HG03196 (cell line): Measurements from ENCODE around the gene PLIN1.

Source experiments
- ATAC-seq: cut with Tn5 transposase; IDR thresholded peaks from one replicate; pipeline ENCODE4 v1.9.1; 2021; ENCODE audit not compliant: unreplicated experiment

The PLIN1 gene

DNA sequence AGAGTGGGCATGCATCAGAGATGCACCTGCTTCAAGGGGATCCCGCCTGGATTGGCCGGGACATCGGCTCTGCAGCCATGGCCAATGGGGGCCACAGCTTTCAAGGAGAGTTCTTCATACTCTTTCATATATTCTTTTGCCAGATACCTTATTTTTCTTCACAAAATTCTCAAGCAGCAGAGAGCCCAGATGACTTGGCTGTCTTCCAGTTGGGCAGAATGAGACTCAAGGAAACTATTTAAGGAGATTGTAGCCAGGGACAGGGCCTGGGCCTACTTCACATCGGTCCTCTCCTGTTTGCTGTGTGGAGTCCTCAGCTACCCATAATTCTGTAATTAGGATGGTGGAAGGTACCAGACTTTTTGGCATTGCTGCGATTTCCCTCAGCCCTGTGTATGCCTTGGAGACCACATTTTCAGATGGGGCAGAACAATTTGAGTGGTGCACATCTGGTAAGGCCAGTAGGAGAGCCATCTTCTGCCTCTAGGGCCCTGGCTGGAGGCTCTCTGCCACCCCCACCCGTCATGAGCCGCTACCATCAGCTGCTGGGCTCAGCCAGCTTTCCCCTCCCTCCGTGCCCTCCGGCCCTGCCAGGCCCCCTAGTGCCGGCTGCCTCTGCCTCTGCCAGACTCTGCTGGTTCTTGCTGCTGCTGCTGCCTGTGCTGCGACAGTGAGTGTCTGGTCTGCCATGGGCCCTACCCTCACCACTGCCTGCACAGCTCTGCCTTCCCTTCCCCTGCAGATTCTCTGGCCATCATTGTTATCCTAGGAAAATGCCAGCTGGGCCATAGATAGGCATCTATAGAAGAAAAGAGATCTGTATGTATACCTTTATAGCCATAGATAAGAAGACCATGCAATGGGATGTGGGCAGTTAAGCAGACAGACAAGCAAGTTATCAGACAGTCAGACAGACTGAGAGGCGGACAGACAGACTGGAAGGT lies 6.7 kb downstream of the PLIN1 start:
- no peak for ATAC-seq

DNA sequence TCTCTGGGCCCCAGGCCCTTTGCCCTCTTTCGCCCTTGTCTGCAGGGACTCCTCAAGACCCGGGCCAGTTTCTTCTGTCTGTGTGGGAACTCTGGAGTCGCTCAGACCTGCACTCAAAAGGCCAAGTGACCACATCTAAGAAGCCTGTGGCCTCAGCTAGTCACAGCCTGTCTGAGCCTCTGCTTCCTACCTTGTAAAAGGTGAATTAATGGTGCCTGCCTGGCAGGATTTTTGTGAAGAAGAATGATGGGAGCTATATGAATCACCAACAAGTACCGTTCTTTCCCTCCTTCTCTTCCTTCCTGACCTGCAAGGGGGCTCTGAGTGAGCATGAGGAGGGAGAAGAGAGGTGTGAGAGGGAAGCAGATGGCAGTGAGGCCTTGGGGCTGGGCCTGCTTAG lies 7.5 kb downstream of the PLIN1 start:
- no peak for ATAC-seq

DNA sequence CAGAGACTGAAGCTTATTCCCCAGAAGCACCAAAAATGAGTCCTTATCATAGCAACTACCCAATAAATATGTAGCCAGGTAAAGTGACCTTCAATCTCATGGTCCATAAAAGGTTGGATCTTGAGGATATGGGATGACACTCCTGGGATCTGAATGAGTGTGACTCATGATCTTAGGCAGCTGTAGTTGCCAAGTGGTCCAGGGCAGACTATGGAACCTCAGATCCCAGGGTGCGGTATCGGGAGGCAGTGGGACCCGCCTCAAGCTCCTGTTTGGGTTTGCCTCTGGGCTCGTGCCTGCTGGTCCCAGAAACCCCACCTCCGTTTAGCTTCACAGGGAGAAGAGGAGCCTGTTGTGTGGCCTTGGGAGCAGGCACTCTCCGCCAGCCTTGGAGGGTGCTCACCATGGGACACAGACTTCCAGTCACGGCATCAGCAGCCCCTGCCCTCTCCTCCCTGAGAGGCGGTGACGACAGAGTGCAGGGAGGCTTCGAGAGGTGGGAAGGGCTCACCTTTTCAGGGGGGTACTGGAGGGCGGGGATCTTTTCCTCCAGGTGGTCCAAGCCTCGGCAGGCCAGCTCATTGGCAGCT lies 8.1 kb downstream of the PLIN1 start:
- no peak for ATAC-seq

DNA sequence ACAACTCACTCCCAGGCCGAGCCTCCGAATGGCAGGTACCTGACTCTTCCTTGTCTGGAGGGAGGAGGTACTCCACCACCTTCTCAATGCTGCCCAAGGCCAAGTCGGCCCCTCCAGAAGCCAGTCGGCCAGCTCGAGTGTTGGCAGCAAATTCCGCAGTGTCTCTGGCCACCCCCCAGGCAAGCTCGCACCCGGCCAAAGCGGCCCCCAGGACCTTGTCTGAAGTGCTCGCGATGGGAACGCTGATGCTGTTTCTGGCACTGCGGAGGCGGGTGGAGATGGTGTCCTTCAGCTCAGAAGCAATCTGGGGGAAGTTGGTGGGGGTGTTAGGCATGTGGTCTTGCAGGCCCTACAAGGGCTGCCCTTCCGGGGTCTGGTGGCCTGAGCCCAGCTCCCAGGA lies 9.2 kb downstream of the PLIN1 start:
- no peak for ATAC-seq

DNA sequence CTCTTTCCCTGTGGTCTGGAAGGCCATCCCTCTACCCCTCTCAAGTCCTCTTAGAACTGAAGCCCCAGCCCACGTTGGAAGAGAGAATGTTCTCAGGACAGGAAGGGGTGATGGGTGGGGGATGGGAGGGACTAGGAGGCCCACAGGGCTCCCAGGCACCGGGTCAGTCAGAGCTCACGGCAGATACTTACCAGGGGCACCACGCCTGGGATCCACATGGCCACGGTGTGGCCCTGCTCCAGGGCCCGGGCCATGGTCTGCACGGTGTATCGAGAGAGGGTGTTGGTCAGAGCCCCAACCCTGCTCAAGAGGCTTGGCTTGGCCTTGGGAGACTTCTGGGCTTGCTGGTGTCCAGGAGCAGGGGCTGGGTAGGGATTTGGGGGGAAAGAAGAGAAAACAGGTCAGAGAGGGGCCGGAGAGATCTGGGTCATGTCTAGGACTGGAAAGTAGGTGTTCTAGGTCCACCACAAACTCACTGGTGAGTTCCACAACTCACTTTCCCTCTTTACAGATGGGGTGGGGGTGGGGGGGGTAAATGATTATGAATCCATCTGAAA lies 9.8 kb downstream of the PLIN1 start:
- ATAC-seq: no peak

DNA sequence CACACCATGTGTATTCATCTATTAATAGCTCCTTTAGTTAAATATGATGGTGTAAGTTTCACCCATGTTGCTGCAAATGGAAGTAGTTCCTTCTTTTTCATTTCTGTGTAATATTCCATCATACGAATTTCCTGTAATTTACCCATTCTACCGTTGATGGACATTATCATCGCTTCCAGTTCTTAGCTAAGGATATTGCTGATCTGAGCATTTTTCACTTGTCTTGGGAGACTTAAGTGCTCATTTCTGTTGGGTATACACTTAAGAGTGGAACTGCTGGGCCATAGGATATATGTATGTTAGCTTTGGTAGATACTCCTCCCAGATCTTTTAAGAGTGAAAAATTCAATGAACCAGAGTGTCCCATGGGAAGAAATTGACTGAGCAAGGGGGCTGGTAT lies 11.0 kb downstream of the PLIN1 start:
- no peak for ATAC-seq

DNA sequence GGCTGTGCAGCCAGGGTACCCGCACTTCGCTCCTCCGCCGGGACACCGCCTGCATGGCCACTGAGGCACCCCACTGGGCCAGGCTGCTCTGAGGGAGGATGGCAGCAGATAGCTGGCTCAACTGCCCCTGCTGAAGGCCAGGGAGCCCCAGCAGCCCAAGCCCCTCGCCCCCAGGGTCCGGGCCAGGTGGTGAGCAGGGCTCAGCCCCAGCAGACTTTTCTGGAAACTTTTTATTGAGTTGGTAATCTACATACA lies 11.5 kb downstream of the PLIN1 start:
- ATAC-seq: no peak

DNA sequence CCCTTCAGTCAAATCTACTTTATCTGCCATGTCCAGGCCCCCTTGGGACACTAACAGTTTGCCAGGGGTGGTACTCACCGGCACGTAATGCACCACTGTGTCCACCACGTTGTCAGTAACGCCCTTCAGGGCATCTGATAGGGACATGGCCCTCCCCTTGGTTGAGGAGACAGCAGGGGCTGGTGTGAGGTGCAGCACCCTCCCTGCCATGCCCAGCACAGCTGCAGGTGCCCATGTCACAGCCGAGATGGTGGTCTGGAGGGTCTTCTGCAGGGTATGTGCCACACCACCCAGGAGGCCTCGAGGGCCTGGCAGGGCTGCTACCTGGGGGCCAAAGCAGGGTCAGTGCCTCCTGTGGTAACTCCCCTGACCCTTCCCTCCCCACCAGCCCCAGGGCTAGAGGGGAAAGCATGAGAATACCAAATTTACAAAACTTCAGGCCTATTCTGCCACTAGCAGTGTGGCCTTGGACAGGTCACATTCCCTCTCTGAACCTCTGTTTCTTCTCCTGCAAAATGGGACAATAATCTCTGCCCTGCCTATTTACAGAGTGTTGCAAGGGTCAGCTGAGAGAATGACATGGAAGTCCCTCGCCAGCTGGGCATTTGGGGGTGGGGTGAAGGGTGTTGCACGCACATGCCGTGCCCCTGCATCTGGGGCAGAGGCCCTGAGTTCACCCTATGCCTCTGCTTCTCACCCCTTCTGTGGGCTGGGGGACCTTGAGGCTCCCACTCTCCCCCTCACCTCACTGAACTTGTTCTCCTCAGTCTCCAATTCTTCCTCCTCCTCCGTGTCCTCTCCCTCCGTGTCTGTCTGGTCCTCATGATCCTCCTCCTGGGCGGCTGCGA lies 12.1 kb downstream of the PLIN1 start:
- ATAC-seq: no peak

DNA sequence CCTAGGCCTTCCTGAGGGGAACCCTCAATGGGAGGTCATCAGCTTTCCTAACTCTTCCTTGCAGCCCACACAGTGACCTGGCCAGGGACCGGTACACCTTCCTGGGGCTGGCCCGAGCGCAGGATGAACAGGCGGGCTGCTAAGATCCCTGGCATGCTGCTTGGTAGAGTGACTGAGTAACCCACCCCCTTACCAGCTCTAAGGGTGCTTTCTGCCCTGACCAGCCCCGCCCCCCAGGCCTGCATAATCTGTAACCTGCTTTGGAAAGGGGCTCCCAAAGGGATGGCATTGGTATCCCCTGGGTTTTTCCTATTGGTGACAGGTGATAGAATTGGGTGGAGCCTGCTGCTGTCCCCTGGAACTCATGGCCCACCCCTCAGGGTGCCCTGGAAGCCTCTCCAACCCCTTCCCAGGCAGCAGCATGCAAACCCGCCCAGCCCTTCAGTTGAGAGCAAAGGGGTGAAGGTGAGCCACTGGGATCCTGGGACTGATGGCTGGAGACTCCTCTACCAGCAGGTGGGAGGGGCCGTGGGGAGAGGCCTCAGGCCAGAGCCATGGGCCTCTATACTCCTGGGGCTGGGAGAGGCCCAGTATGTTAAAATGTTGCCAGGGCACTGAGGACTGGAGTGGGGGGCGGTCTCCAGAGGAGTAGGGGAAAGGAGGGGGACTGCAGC lies 12.8 kb downstream of the PLIN1 start:
- ATAC-seq: no peak

DNA sequence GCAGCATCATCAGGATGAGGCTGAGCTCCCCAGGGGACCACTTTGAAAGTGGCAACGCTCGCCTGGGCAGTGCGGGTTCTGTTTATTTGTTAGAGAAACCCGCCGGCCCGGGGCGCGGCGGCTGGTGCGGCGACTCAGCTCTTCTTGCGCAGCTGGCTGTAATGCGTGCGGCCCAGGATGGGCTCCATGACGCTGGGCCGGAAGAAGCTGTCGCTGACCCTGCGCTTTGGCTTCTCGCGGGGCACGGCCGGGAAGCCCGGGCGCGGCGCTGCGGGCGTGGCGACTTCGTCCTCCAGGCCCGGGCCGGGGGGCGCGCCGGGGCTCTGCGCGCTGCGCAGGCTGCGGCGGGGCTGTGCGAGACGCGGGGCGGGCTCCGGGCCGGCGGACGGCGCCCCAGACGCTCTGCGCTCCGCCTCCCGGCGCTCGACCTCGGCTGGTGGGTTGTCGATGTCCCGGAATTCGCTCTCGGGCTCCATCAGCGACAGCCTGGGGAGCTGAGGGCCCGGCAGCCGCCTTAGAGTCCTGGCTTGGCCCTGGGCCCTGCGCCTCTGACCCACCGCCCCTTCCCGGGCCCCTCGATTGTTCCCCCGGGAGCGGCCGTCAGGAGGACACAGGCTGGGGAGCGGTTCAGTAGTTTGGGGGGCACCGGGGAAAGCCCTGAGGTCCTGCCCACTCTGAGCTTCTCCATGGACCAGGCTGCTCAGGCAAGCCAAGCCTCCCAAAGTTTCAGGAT lies 13.6 kb downstream of the PLIN1 start:
- ATAC-seq: no peak

DNA sequence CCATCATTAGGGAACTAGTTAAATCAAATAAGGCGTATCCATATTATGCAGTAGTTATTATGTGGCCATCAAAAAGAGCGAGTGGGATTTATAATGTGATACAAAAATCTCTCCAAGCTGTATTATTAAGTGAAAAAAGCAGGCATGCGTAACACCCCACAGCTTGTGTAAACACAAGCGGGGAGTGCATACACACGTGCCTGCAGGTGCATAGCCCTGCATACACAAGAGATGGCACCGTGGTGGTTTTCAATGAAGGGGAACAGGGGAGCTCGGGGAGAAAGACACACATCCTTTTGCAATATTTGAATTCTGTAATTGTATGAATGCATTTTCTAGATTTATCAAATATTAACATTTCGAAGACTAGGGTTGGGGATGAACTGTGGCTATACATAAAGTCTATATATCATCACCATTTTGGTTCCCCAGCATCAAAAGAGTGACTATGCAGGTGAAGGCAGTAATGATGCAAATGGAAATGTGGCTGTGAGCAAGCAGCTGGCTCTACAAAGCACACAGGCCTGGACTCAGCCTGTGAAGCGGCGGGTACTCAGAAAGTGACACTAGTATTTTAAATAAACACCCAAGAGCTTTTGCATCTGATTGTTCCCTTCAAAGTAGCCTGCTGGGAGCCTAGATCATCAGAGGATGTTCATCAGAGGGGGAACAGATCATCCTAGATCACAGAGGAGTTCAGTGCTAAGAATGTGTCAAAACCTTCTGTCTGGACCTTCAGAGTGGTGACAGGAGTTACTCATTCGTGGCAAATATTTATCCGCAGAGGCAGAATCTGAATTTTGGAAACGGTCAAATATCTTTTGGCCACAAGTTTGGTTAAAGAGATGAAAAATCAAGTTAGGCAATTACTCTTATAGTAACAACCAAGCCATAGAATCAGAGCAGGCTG lies 14.5 kb downstream of the PLIN1 start:
- ATAC-seq: no peak

DNA sequence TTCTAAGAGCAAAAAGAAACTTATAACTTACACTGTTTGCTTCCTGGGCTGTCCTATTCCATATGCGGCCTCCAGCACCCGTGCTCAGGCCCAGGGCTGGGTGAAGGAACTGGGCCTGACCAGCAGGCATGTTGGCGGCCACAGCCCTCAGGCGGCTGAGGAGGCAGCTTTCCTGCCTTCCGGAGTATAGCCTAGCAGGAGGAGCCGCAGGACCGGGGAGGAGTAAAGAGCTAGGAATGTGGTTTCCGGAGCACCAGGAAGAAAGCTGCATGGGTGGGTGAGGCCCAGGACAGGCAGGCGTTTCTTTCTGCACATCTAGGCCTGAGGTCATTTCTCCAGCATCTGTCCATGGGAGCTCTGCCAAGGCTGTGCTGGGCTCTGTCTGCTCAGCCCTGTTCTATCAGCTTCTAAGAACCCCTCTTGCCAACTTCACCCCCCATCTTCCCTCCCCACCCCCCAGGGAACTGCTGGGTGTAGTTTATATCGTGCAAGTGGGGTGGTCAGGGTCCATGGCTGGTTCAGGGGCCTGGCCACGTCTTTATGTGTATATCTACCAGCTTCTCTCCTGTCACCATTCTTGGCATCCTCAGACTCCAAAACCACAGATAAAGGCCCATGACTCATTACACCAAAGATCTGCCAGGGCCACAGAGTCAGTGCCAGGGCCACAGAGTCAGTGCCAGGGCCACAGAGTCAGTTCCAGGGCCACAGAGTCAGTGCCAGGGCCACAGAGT lies 16.1 kb downstream of the PLIN1 start:
- ATAC-seq: no peak

DNA sequence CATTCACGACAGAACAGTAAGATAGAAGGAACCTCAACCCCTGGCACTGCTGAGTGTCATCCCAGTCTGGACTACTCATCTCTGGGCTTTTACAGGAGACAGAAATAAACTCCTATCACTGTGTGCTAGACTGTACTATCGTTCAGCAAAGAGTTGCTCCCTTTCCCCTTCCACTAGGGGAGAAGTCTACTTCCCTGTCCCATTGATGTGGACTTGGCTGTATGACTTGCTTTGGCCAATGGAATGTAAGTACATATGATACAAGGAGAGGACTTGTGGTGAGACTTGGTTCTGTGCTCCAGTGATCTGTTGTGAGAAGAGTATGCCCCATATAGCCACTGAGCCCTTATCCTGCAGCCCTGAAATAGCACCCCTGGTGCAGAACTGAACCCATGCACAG lies 18.6 kb downstream of the PLIN1 start:
- ATAC-seq: no peak

DNA sequence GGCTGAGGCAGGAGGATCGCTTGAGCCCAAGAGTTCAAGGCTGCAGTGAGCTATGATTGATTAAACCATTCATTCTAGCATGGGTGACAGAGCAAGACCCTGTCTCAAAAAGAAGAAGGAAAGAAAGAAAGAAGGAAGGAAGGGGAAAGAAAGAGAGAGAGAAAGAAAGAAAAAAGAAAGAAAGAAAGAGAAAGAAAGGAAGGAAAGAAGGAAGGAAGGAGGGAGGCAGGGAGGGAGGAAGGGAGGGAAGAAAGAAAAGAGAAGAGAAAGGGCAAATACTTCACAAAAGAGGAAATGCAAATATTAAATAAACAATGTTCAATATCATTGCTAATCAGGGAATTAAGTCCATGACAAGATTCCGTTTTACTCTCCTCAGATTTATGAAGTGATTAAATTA lies 19.9 kb downstream of the PLIN1 start:
- no peak for ATAC-seq

DNA sequence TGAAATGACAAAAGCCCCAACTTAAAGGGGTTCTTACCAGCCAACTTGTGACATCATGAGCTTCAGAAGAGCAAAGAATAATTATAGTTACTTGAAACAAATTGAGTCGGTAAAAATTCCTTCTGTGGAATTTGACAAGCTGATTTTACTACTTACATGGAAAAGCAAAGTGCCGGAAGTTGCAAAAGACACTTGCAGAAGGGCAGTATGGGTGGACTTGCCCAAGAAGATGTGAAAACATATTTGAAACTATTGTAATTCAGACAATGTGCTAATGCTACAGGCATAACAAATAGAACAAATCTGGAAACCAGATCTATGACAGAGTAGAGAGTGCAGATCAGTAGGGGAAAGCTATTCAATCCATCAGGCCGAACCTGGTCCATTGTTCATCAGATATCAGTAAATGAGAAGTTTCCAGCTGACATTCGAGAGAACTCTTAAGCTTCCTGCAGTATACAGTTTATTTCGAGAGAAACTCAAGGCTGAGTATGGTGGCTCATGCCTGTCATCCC lies 21.4 kb downstream of the PLIN1 start:
- no peak for ATAC-seq

DNA sequence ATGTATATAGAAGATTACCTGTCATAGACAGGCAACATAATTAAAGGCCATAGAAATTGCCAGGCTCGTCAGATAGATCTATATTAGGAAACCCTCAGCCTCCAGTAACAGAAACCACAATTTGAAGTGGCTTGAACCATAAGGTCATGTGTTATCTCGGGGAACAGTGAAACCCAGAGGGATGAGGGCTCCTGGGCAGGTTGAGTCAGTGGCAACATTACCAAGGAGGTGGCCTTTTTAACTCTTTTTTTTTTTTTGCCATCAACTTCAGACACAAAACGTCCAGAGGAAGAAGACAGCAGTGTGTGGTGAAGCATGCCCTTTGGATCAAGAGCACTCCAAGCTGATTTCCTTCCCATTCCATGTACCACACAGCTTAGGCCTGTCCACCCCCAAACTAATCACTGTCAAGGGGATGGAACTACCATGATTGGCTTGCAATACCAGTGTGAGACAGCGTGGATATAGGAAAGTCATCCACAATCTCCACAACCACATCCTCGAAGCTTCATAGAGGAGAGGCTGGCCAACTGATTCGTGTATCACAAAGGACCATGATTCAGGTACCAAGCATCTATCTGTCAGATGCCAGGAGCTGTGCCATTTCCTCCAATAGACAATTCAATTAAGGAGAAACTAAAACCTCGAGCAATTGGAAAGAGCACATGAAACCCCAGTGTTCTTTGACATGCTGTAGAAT lies 22.9 kb downstream of the PLIN1 start:
- ATAC-seq: no peak

DNA sequence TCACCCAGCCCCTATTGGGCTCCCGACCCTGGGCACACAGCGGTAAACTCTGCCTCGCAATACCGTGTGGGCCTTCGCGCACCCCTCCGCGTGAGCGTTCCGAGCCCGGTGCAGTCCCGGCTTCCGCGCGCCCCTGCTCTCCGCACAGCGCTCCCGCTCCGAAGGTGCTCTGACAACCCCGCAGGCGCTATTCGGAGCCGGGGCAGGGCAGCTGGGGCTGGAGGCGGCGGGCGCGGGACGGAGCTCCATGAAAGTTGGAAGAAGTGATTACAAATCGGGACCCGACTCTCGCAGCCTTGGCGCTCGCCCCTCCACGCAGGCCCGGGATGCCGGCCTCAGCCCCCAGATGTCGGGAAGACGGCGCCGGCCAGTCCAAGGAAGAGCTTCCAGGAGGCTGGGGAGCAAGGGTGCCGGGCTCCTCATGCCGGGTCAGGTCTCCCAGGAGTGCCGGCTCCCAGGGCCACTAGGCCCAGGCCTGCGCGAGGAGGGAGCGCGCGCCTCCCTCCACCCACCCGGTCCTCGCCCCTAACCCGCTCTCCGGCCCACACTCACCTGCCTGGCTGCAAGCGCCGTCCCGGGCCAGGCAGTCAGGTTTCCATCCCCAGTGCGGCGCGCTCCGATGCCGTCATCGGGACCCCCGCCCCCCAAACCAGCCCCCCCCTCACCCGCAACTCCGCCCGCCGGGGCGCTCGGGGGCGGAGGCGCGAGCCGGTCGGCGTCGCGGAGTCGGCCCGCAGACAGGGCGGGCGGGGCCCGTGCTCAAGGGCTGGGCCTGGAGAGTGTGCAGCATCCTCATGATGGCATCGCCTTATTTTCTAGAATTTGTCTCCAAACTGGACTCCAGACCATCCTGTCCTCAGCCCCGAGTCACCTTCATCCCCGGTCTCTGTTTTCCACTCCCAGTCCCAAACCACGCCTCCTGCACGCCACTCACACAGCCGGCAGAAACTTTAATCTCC lies 24.0 kb downstream of the PLIN1 start, which contains the start of gene KIF7:
KIF7 (minus strand) TSS at position 621 of the 959 bp plus-strand sequence. CDS start 2,537 bp downstream, outside the sequence.
- no peak for ATAC-seq
